Activated CD4-positive, alpha-beta memory T cell treated with anti-CD3 and anti-CD28 coated beads, Interleukin-2, amount 10 ng/mL, durations not matched to agents 7 days and 5 days (primary cell): ENCODE data around the gene GLIPR1L2. TPM values are rescaled to one million over a fixed set of nuclear protein-coding genes. Genes with fewer than 3 reads are reported as not detected.

ENCODE experiments used
- CTCF ChIA-PET: fragments of 350-600 bp; sonication (Branson Sonifier 250); formaldehyde crosslinking; loops from one replicate; lab custom pipeline; 2021; ENCODE audit warnings: antibody characterized with exemption, inconsistent platforms; lab: Charles Lee
- POLR2A ChIA-PET: fragments of 350-600 bp; sonication (Branson Sonifier 250); formaldehyde crosslinking; loops from one replicate; lab custom pipeline; 2021; ENCODE audit warnings: antibody characterized with exemption; lab: Charles Lee
- DNase-seq: peaks from one replicate; pipeline ENCODE4 v3.0.0-alpha.2; 2020
- H3K27ac Mint-ChIP-seq: one replicate; pipeline ENCODE4 v1.8.0; 2021; ENCODE audit warnings: mild to moderate bottlenecking, mixed read lengths
- H3K27me3 Mint-ChIP-seq: one replicate; pipeline ENCODE4 v1.8.0; 2021; ENCODE audit warnings: mixed read lengths
- H3K36me3 Mint-ChIP-seq: one replicate; pipeline ENCODE4 v1.8.0; 2021; ENCODE audit warnings: low read depth, mixed read lengths
- H3K4me1 Mint-ChIP-seq: one replicate; pipeline ENCODE4 v1.8.0; 2021; ENCODE audit warnings: mixed read lengths
- H3K4me3 Mint-ChIP-seq: one replicate; pipeline ENCODE4 v1.8.0; 2021; ENCODE audit warnings: mild to moderate bottlenecking, mixed read lengths
- H3K9me3 Mint-ChIP-seq: one replicate; pipeline ENCODE4 v1.8.0; 2021; ENCODE audit warnings: mixed read lengths
- total RNA-seq, 2 experiments: library from RNA; stranded (reverse); gene quantifications; one replicate each; pipeline ENCODE4 v1.2.3, GENCODE V29; 2021

Gene GLIPR1L2
- total RNA-seq, 2 experiments from 2014 or later = 0.35 TPM; not detected in 1

GRCh38 chr12:75389061-75389460, 1.8 kb upstream of the GLIPR1L2 start:
- Mint-ChIP-seq H3K4me3 (no peak overlapping the region), H3K9me3 (no peaks in the 10 kb centered on the region), H3K27me3 (no peaks in the 10 kb centered on the region), H3K4me1 (peaks cover 34% of the 10 kb centered on the region), H3K36me3 (no peaks in the 10 kb centered on the region), H3K27ac (no peak overlapping the region)
- no peak for DNase-seq
- POLR2A ChIA-PET = interaction anchor here (1.0 kb wide), 1 partner anchor 41 kb away, joined by 3 read pairs; no protein-coding TSS in a partner anchor
- CTCF ChIA-PET = interaction anchor here (3.9 kb wide), 1 partner anchor 91 kb away, joined by 29 read pairs; the partner anchor contains the start of gene GLIPR1

- peaks cover 34% of the 10 kb centered on the region for H3K4me1 Mint-ChIP-seq
- ChIA-PET POLR2A (interaction anchor here (1.0 kb wide), 1 partner anchor 42 kb away, joined by 3 read pairs; no protein-coding TSS in a partner anchor), CTCF (interaction anchor here (2.5 to 3.9 kb wide), 3 partner anchors 55 to 95 kb away, joined by 9 to 31 read pairs (median 29); partner anchors contain the start of genes GLIPR1 and GLIPR1L1)
- no peak overlapping the region for H3K27ac Mint-ChIP-seq
- DNase-seq = no peak
- H3K27me3 Mint-ChIP-seq = no peaks in the 10 kb centered on the region
- no peaks in the 10 kb centered on the region for H3K9me3 Mint-ChIP-seq
- H3K36me3 Mint-ChIP-seq = no peaks in the 10 kb centered on the region
- peak overlapping the region; percentile 75 for H3K4me3 Mint-ChIP-seq
Measured at GRCh38 chr12:75389706-75390105, 1.2 kb upstream of the GLIPR1L2 start.

- H3K9me3 Mint-ChIP-seq = no peaks in the 10 kb centered on the region
- no peak for DNase-seq
- ChIA-PET CTCF (interaction anchor here (0.7 to 3.9 kb wide), 13 partner anchors 20 to 698 kb away, joined by 3 to 31 read pairs (median 5); partner anchors contain the start of genes GLIPR1, GLIPR1L1 and PHLDA1), POLR2A (interaction anchor here (0.8 to 2.4 kb wide), 10 partner anchors 43 to 1207 kb away, joined by 3 to 26 read pairs (median 4); partner anchors contain the start of genes GLIPR1 and GLIPR1L1)
- no peaks in the 10 kb centered on the region for H3K27me3 Mint-ChIP-seq
- peaks cover 34% of the 10 kb centered on the region for H3K4me1 Mint-ChIP-seq
- no peaks in the 10 kb centered on the region for H3K36me3 Mint-ChIP-seq
- H3K27ac Mint-ChIP-seq = peak overlapping the region; percentile 83
- peak overlapping the region; percentile 75 for H3K4me3 Mint-ChIP-seq
Measured at GRCh38 chr12:75390156-75390898, 562 bp upstream of the GLIPR1L2 start.

- ChIA-PET CTCF (interaction anchor here (1.2 kb wide), 1 partner anchor 13 kb away, joined by 5 read pairs; the partner anchor contains the start of gene GLIPR1L2), POLR2A (no interaction called here)
- Mint-ChIP-seq H3K36me3 (no peaks in the 10 kb centered on the region), H3K4me1 (no peaks in the 10 kb centered on the region), H3K9me3 (no peaks in the 10 kb centered on the region), H3K27ac (no peak overlapping the region), H3K4me3 (no peak overlapping the region), H3K27me3 (no peaks in the 10 kb centered on the region)
- no peak for DNase-seq
Measured at GRCh38 chr12:75404231-75404630, 13.3 kb downstream of the GLIPR1L2 start.

- no peak for DNase-seq
- ChIA-PET POLR2A (no interaction called here), CTCF (no interaction called here)
- H3K27ac Mint-ChIP-seq = no peak overlapping the region
- no peaks in the 10 kb centered on the region for H3K36me3 Mint-ChIP-seq
- no peaks in the 10 kb centered on the region for H3K9me3 Mint-ChIP-seq
- peaks cover 2% of the 10 kb centered on the region for H3K27me3 Mint-ChIP-seq
- H3K4me3 Mint-ChIP-seq = no peak overlapping the region
- no peaks in the 10 kb centered on the region for H3K4me1 Mint-ChIP-seq
Measured at GRCh38 chr12:75407683-75408082, 16.8 kb downstream of the GLIPR1L2 start.

GRCh38 chr12:75409830-75410229, 18.9 kb downstream of the GLIPR1L2 start:
- ChIA-PET POLR2A (no interaction called here), CTCF (no interaction called here)
- peaks cover 2% of the 10 kb centered on the region for H3K27me3 Mint-ChIP-seq
- H3K36me3 Mint-ChIP-seq = no peaks in the 10 kb centered on the region
- no peaks in the 10 kb centered on the region for H3K4me1 Mint-ChIP-seq
- H3K9me3 Mint-ChIP-seq = no peaks in the 10 kb centered on the region
- no peak for DNase-seq
- H3K27ac Mint-ChIP-seq = no peak overlapping the region
- no peak overlapping the region for H3K4me3 Mint-ChIP-seq

GRCh38 chr12:75414671-75415070, 23.8 kb downstream of the GLIPR1L2 start:
- H3K4me1 Mint-ChIP-seq = no peaks in the 10 kb centered on the region
- no peak for DNase-seq
- H3K27ac Mint-ChIP-seq = no peak overlapping the region
- H3K9me3 Mint-ChIP-seq = no peaks in the 10 kb centered on the region
- CTCF ChIA-PET = no interaction called here
- H3K27me3 Mint-ChIP-seq = peaks cover 2% of the 10 kb centered on the region
- no peak overlapping the region for H3K4me3 Mint-ChIP-seq
- H3K36me3 Mint-ChIP-seq = no peaks in the 10 kb centered on the region
- POLR2A ChIA-PET = no interaction called here

- no peaks in the 10 kb centered on the region for H3K36me3 Mint-ChIP-seq
- ChIA-PET CTCF (no interaction called here), POLR2A (no interaction called here)
- H3K4me1 Mint-ChIP-seq = no peaks in the 10 kb centered on the region
- H3K9me3 Mint-ChIP-seq = peaks cover 2% of the 10 kb centered on the region
- no peak overlapping the region for H3K27ac Mint-ChIP-seq
- no peaks in the 10 kb centered on the region for H3K27me3 Mint-ChIP-seq
- DNase-seq = no peak
- no peak overlapping the region for H3K4me3 Mint-ChIP-seq
Measured at GRCh38 chr12:75419841-75420240, 29.0 kb downstream of the GLIPR1L2 start.

GRCh38 chr12:75427491-75427890, 36.6 kb downstream of the GLIPR1L2 start:
- Mint-ChIP-seq H3K36me3 (peaks cover 4% of the 10 kb centered on the region), H3K27me3 (no peaks in the 10 kb centered on the region), H3K27ac (no peak overlapping the region), H3K4me3 (no peak overlapping the region), H3K4me1 (no peaks in the 10 kb centered on the region), H3K9me3 (peaks cover 25% of the 10 kb centered on the region)
- POLR2A ChIA-PET = no interaction called here
- CTCF ChIA-PET = no interaction called here
- no peak for DNase-seq

- CTCF ChIA-PET = no interaction called here
- Mint-ChIP-seq H3K27ac (no peak overlapping the region), H3K9me3 (peaks cover 25% of the 10 kb centered on the region), H3K27me3 (no peaks in the 10 kb centered on the region), H3K4me1 (no peaks in the 10 kb centered on the region), H3K4me3 (no peak overlapping the region), H3K36me3 (peaks cover 4% of the 10 kb centered on the region)
- POLR2A ChIA-PET = no interaction called here
- DNase-seq = no peak
Measured at GRCh38 chr12:75428767-75429166, 37.9 kb downstream of the GLIPR1L2 start.

GRCh38 chr12:75432924-75433323, 42.0 kb downstream of the GLIPR1L2 start:
- H3K9me3 Mint-ChIP-seq = peaks cover 16% of the 10 kb centered on the region

GRCh38 chr12:75437564-75437963, 46.7 kb downstream of the GLIPR1L2 start:
- ChIA-PET POLR2A (interaction anchor here (1.2 to 1.4 kb wide), 2 partner anchors 47 to 73 kb away, joined by 3 read pairs; no protein-coding TSS in a partner anchor), CTCF (interaction anchor here (0.6 to 3.6 kb wide), 9 partner anchors 9 to 103 kb away, joined by 3 to 22 read pairs (median 4); partner anchors contain the start of genes GLIPR1L1 and GLIPR1L2)
- Mint-ChIP-seq H3K27ac (no peak overlapping the region), H3K27me3 (no peaks in the 10 kb centered on the region), H3K36me3 (no peaks in the 10 kb centered on the region), H3K9me3 (peaks cover 4% of the 10 kb centered on the region), H3K4me3 (no peak overlapping the region), H3K4me1 (peaks cover 15% of the 10 kb centered on the region)
- no peak for DNase-seq

More at GRCh38 chr12:75432924-75433323, 42.0 kb downstream of the GLIPR1L2 start:
- Mint-ChIP-seq H3K27me3 (no peaks in the 10 kb centered on the region), H3K36me3 (peaks cover 1% of the 10 kb centered on the region), H3K4me1 (peaks cover 5% of the 10 kb centered on the region), H3K4me3 (no peak overlapping the region), H3K27ac (no peak overlapping the region)
- CTCF ChIA-PET = no interaction called here
- no peak for DNase-seq
- POLR2A ChIA-PET = no interaction called here
